Right lobe of liver (tissue), 6 donors: Measurements from ENCODE around the gene ACADSB. TPM values are rescaled to one million over a fixed set of nuclear protein-coding genes. Genes with fewer than 3 reads are reported as not detected.

Experiments used
- ATAC-seq, 4 donors: fragments of 200-7000 bp; cut with Tn5 transposase; one replicate each; pipeline ENCODE4 v1.9.1; 2020; ENCODE audit warnings: mild to moderate bottlenecking in 4 of 4, moderate library complexity in 4 of 4
- DNase-seq, 3 donors: peaks; one replicate each; pipeline ENCODE4 v3.0.0-alpha.2; 2020
- H3K27ac ChIP-seq, 3 donors: fragments of 200-600 bp; one replicate each; pipeline ENCODE4 v1.8.0; 2022
- H3K27me3 ChIP-seq, 2 donors: fragments of 200-600 bp; one replicate each; pipeline ENCODE4 v1.8.0; 2022
- H3K36me3 ChIP-seq, 4 donors: fragments of 200-600 bp; sonication (generic) in 1 of 4; one replicate each; pipeline versions ENCODE4 v1.5.1 to v1.8.0; 2017 to 2022; ENCODE audit warnings: control low read depth in 1 of 4
- H3K4me1 ChIP-seq, 4 donors: fragments of 200-600 bp; sonication (generic) in 1 of 4; one replicate each; pipeline versions ENCODE4 v1.5.1 to v1.8.0; 2017 to 2022; ENCODE audit warnings: control low read depth in 1 of 4
- H3K4me3 ChIP-seq, 3 donors: fragments of 200-600 bp; one replicate each; pipeline ENCODE4 v1.8.0; 2022
- H3K9me3 ChIP-seq, 4 donors: fragments of 200-600 bp; sonication (generic) in 1 of 4; one replicate each; pipeline versions ENCODE4 v1.5.1 to v1.8.0; 2017 to 2022; ENCODE audit warnings: control low read depth in 1 of 4
- POLR2A ChIP-seq: fragments of 450-650 bp; IDR thresholded peaks from one replicate; pipeline ENCODE4 v1.6.1; 2017; ENCODE audit warnings: antibody characterized with exemption, mild to moderate bottlenecking
- WGBS: methylation state at CpG from one replicate; pipeline ENCODE4 v1.1.6; 2018; ENCODE audit warnings: low coverage, low lambda C conversion rate; ENCODE audit not compliant: insufficient coverage; ENCODE audit errors: missing lambda C conversion rate; 5-methylcytosine and 5-hydroxymethylcytosine counted together
- intact Hi-C, 2 donors: fragments of 100-400 bp; cut with DNase I; formaldehyde crosslinking; loops; one replicate each; pipeline versions ENCODE4 v1.11.2 to v1.14.1; 2022
- total RNA-seq, 6 experiments: library from RNA; depleted of rRNA in 2 of 6; stranded (reverse); fragments of >200 nt in 2 of 6; fragmentation: NEBNext Ultra II Directional in 3 of 6; extraction: Animal tissue kit (Norgen Biotek cat#: 25700) in 3 of 6; gene quantifications; one replicate each; pipeline versions ENCODE4 v1.1.0 to v1.2.4, GENCODE V29; 2016 to 2023
- TF ChIP-seq, protein P1 (sequence below), 4 donors: fragments of 200-600 bp in 3 of 4; fragments of 450-650 bp in 1 of 4; IDR thresholded peaks; one replicate each; pipeline versions ENCODE4 v1.5.1 to v1.8.0; 2016 to 2022; ENCODE audit warnings: antibody characterized with exemption in 4 of 4, mild to moderate bottlenecking in 2 of 4
- donor health status: DM: no; HTN: yes; CAD: no.
- donor health status: DM: no; HTN: no; CAD: no.
- donor health status: DM: no; HTN: no; CAD: no.
- donor health status: DM: no; HTN: yes; CAD: no.
- donor health status: DM: no; HTN: yes; CAD: no.

ACADSB gene
- total RNA-seq, 6 experiments from 2014 or later, result 73.6 to 591 (median 273) TPM

DNA sequence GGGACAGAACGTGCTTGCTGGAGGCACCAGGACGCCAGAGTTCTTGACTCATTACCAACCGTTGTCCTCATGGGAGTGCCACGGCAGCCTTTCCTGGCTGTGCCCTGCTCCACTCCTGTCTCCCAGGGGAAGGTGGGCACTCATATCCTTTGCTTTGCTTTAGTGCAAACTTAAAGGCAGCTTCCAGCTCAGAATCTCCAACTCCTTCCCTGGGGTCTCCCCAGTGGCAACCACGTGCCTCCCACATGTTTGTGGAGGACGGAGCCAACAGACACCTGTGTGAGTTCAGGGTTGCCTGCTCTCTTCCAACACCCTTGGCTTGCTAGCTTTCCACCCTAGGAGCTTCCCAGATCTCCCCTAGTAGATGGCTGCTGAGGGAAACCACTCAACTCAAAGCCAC is 75.0 kb downstream of the ACADSB start:
- H3K4me1 ChIP-seq, result no peaks in the 10 kb centered on the region
- DNase-seq, result no peak
- no peaks in the 10 kb centered on the region for H3K27me3 ChIP-seq
- TF ChIP-seq POLR2A, result no peak
- TF ChIP-seq, protein P1, sequence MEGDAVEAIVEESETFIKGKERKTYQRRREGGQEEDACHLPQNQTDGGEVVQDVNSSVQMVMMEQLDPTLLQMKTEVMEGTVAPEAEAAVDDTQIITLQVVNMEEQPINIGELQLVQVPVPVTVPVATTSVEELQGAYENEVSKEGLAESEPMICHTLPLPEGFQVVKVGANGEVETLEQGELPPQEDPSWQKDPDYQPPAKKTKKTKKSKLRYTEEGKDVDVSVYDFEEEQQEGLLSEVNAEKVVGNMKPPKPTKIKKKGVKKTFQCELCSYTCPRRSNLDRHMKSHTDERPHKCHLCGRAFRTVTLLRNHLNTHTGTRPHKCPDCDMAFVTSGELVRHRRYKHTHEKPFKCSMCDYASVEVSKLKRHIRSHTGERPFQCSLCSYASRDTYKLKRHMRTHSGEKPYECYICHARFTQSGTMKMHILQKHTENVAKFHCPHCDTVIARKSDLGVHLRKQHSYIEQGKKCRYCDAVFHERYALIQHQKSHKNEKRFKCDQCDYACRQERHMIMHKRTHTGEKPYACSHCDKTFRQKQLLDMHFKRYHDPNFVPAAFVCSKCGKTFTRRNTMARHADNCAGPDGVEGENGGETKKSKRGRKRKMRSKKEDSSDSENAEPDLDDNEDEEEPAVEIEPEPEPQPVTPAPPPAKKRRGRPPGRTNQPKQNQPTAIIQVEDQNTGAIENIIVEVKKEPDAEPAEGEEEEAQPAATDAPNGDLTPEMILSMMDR (IDR thresholded peaks at IDR 0.05), result no peak
- intact Hi-C loops, result no loop called here
- 20% methylated on average over 1 of the region's 6 CpGs for WGBS
- ATAC-seq, result no peak
- no peak overlapping the region for H3K4me3 ChIP-seq
- H3K27ac ChIP-seq, result no peak overlapping the region
- no peaks in the 10 kb centered on the region for H3K36me3 ChIP-seq
- no peaks in the 10 kb centered on the region for H3K9me3 ChIP-seq

DNA sequence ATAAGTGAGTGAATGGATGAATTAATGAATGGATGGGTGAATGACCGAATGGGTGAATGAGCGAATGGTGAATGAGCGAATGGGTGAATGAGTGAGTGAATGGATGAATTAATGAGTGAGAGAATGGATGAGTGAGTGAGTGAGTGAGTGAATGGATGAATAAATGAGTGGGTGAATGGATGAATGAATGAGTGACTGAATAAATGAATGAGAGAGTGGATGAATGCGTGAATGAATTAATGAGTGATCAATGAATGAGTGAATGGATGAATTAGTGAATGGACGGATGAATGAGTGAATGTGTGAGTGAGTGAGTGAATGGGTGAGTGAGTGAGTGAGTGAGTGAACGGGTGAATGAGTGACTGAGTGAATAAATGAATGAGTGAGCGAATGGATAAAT is 77.5 kb downstream of the ACADSB start:
- TF ChIP-seq, protein P1 (IDR thresholded peaks at IDR 0.05), result no peak
- TF ChIP-seq POLR2A, result no peak
- Histone ChIP-seq H3K27me3 (no peaks in the 10 kb centered on the region), H3K36me3 (no peaks in the 10 kb centered on the region), H3K27ac (no peak overlapping the region), H3K9me3 (no peaks in the 10 kb centered on the region), H3K4me3 (no peak overlapping the region), H3K4me1 (no peaks in the 10 kb centered on the region)
- WGBS, result 68% methylated on average over 7 of the region's 7 CpGs
- intact Hi-C loops, result no loop called here
- ATAC-seq (no peak), DNase-seq (no peak)

DNA sequence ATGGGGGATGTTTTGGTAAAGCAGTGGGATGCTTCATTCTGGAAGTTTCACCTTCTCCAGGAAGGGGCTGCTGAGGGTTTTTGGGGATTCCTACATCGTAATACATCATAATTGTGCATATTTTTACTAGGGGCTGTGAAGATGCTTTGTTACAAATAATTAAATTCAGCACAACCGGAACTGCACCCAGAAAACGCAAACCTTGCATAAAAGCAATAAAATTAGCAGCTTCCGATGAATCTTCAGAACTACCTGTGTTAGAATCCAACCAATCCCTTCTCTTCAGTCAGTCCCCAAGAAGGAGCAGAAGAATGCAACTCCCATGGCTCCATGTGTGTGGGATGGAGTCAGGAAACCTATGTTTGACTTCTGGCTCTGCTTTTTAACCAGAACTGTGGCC is 78.5 kb downstream of the ACADSB start:
- no peaks in the 10 kb centered on the region for H3K36me3 ChIP-seq
- intact Hi-C loops, result no loop called here
- DNase-seq (no peak), ATAC-seq (no peak)
- H3K9me3 ChIP-seq, result no peaks in the 10 kb centered on the region
- no peak overlapping the region for H3K4me3 ChIP-seq
- H3K27ac ChIP-seq, result no peak overlapping the region
- WGBS, result 82% methylated on average over 4 of the region's 4 CpGs
- H3K4me1 ChIP-seq, result no peaks in the 10 kb centered on the region
- no peak for TF ChIP-seq POLR2A
- TF ChIP-seq, protein P1 (IDR thresholded peaks at IDR 0.05), result no peak
- no peaks in the 10 kb centered on the region for H3K27me3 ChIP-seq

DNA sequence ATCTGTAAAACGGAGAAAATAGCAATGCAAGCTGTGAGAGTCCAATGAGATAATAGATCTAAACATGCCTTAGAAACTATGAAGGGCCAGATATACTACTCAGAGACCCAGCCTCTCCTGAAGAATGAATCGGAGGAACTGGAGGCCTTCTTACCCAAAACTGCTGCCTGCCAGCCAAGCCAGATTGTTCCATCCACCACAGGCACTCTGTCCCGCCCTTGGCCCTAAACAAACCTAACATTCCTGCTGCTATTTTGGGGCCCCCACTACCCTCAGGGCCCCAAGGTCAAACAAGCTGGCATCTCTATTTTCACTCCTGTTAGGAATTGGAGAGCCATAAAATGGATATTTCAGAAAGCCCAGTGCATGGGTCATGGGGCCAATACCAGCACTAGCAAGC is 79.0 kb downstream of the ACADSB start:
- no peaks in the 10 kb centered on the region for H3K36me3 ChIP-seq
- intact Hi-C loops, result no loop called here
- H3K4me1 ChIP-seq, result no peaks in the 10 kb centered on the region
- WGBS, result 48% methylated on average over 2 of the region's 3 CpGs
- no peaks in the 10 kb centered on the region for H3K27me3 ChIP-seq
- DNase-seq (no peak), ATAC-seq (no peak)
- TF ChIP-seq, protein P1 (IDR thresholded peaks at IDR 0.05), result no peak
- TF ChIP-seq POLR2A, result no peak
- no peaks in the 10 kb centered on the region for H3K9me3 ChIP-seq
- no peak overlapping the region for H3K27ac ChIP-seq
- H3K4me3 ChIP-seq, result no peak overlapping the region
